Tibial artery (tissue), 4 donors: Measurements from ENCODE around the gene SOX4.
A peak's percentile ranks its signal among the peaks of the same experiment; 100 is the strongest.

Source experiments
- DNase-seq, 2 donors: peaks; one replicate each; pipeline ENCODE4 v3.0.0-alpha.2; 2019
- H3K27ac ChIP-seq, 2 donors: fragments of 200-600 bp; sonication (generic) in 1 of 2; 1 replicate in 1 of 2; 2 replicates in 1 of 2; pipeline ENCODE4 v1.5.1; 2018 to 2019; ENCODE audit warnings: mild to moderate bottlenecking in 1 of 2
- H3K27me3 ChIP-seq, 2 donors: fragments of 200-600 bp; sonication (generic) in 1 of 2; one replicate each; pipeline versions ENCODE4 v1.5.1 to v1.6.0; 2016 to 2019
- H3K36me3 ChIP-seq, 3 donors: fragments of 200-600 bp; sonication (generic) in 2 of 3; one replicate each; pipeline ENCODE4 v1.5.1; 2016 to 2019; ENCODE audit warnings: mild to moderate bottlenecking in 2 of 3
- H3K4me1 ChIP-seq, 4 donors: fragments of 200-600 bp; sonication (generic) in 2 of 4; 1 replicate in 3 of 4; 2 replicates in 1 of 4; pipeline ENCODE4 v1.5.1; 2016 to 2019
- H3K4me3 ChIP-seq, 2 donors: fragments of 200-600 bp; sonication (generic) in 1 of 2; 1 replicate in 1 of 2; 2 replicates in 1 of 2; pipeline ENCODE4 v1.5.1; 2018 to 2019; ENCODE audit warnings: mild to moderate bottlenecking in 2 of 2
- H3K9me3 ChIP-seq, 3 donors: fragments of 200-600 bp; sonication (generic) in 1 of 3; one replicate each; pipeline ENCODE4 v1.5.1; 2016 to 2019
- CTCF ChIP-seq, 2 experiments: fragments of 200-600 bp in 1 of 2; fragments of 450-650 bp in 1 of 2; IDR thresholded peaks; one replicate each; pipeline ENCODE4 v1.5.1; 2017 to 2019; ENCODE audit warnings: antibody characterized with exemption in 2 of 2, mild to moderate bottlenecking in 1 of 2, moderate library complexity in 1 of 2
- intact Hi-C: fragments of 100-400 bp; cut with DNase I; formaldehyde crosslinking; loops from one replicate; pipeline ENCODE4 v1.15.0; 2023; ENCODE audit warnings: low total_unique reads

Gene SOX4

DNA sequence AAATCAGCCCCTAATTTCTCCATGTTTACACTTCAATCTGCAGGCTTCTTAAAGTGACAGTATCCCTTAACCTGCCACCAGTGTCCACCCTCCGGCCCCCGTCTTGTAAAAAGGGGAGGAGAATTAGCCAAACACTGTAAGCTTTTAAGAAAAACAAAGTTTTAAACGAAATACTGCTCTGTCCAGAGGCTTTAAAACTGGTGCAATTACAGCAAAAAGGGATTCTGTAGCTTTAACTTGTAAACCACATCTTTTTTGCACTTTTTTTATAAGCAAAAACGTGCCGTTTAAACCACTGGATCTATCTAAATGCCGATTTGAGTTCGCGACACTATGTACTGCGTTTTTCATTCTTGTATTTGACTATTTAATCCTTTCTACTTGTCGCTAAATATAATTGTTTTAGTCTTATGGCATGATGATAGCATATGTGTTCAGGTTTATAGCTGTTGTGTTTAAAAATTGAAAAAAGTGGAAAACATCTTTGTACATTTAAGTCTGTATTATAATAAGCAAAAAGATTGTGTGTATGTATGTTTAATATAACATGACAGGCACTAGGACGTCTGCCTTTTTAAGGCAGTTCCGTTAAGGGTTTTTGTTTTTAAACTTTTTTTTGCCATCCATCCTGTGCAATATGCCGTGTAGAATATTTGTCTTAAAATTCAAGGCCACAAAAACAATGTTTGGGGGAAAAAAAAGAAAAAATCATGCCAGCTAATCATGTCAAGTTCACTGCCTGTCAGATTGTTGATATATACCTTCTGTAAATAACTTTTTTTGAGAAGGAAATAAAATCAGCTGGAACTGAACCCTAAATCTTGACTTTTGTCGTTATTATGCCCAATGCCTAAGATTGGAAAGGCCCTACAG lies 4.5 kb downstream of the SOX4 start:
- DNase-seq, result no peak
- peaks cover 0 to 17% (median 4%) of the 10 kb centered on the region in 4 donors for H3K4me1 ChIP-seq
- no peaks in the 10 kb centered on the region for H3K27me3 ChIP-seq
- TF ChIP-seq CTCF (IDR thresholded peaks at IDR 0.05), result no peak
- H3K27ac ChIP-seq, result peak overlapping the region; percentile 43 to 80
- H3K4me3 ChIP-seq, result peak overlapping the region; percentile 78 to 88
- H3K36me3 ChIP-seq, result no peaks in the 10 kb centered on the region
- H3K9me3 ChIP-seq, result no peaks in the 10 kb centered on the region
- intact Hi-C loops, result loop anchor here (5.0 to 10.0 kb wide), 2 partner anchors 67 to 549 kb away; no protein-coding TSS in a partner anchor

DNA sequence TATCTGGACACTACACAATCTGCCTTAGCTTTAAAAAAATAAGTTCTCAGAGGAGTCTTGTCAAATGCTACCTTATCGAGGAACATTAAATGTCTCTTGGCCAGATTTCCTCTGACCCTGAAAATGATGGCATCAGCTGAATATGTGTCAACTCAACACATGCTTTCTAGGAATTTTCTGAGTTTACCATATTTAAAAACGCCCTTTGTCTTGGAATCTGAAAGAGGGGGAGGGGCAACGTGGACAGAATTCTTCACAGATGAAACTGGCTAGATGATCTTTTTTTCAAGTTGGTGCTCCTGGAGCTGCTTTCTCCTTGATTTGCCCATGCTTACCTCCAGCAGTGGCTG lies 5.1 kb downstream of the SOX4 start:
- no peak overlapping the region for H3K4me3 ChIP-seq

DNA sequence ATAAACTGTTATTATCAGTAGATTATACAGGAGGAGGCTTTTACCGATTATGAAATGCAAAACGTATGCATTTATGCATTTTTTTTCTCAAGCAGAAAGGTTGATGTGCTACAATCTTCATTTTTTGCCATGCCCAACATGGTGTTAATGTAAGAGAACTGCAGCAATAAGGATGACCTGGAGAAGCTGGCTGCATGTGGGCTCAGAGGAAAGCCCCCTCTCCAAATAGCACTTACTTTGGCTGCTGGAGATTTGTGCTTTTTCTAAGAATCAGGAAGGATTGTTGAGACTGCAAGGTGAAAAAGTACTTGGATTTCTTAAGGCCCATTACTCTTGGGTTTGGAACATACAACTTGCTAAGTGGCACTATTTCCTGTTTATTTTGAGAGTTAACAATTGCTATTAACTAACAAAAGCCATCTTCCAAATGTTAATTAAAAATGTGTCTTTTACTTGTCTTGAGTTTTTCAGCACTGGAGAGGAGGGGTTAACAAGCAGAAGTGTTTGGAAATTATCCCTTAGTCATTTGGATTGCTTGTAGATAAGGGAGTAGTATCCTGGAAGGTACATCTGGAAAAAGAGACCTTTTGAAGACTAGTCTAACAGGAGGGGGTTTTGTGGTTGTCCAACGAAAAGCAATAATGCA lies 5.6 kb downstream of the SOX4 start:
- TF ChIP-seq CTCF (IDR thresholded peaks at IDR 0.05), result no peak
- no peak overlapping the region for H3K27ac ChIP-seq
- no peak for DNase-seq
- no peaks in the 10 kb centered on the region for H3K27me3 ChIP-seq
- H3K36me3 ChIP-seq, result no peaks in the 10 kb centered on the region
- H3K4me3 ChIP-seq, result no peak overlapping the region
- intact Hi-C loops, result loop anchor here (5.0 to 10.0 kb wide), 2 partner anchors 66 to 548 kb away; no protein-coding TSS in a partner anchor
- peaks cover 0 to 13% (median 4%) of the 10 kb centered on the region in 4 donors for H3K4me1 ChIP-seq
- H3K9me3 ChIP-seq, result no peaks in the 10 kb centered on the region

More for the DNA sequence above, 5.1 kb downstream of the SOX4 start:
- Histone ChIP-seq H3K4me1 (peaks cover 0 to 13% (median 4%) of the 10 kb centered on the region in 4 donors), H3K36me3 (no peaks in the 10 kb centered on the region), H3K27ac (no peak overlapping the region), H3K27me3 (no peaks in the 10 kb centered on the region), H3K9me3 (no peaks in the 10 kb centered on the region)
- intact Hi-C loops, result loop anchor here (5.0 to 10.0 kb wide), 2 partner anchors 66 to 549 kb away; no protein-coding TSS in a partner anchor
- TF ChIP-seq CTCF (IDR thresholded peaks at IDR 0.05), result no peak
- DNase-seq, result no peak

GRCh38 chr6:21601339-21601923 lies 7.9 kb downstream of the SOX4 start:
- TF ChIP-seq CTCF (IDR thresholded peaks at IDR 0.05), result no peak
- no peaks in the 10 kb centered on the region for H3K9me3 ChIP-seq
- no peaks in the 10 kb centered on the region for H3K36me3 ChIP-seq
- intact Hi-C loops, result no loop called here
- H3K27me3 ChIP-seq, result no peaks in the 10 kb centered on the region
- no peak overlapping the region for H3K4me3 ChIP-seq
- no peak for DNase-seq
- no peak overlapping the region for H3K27ac ChIP-seq
- H3K4me1 ChIP-seq, result peaks cover 0 to 13% (median 2%) of the 10 kb centered on the region in 4 donors

DNA sequence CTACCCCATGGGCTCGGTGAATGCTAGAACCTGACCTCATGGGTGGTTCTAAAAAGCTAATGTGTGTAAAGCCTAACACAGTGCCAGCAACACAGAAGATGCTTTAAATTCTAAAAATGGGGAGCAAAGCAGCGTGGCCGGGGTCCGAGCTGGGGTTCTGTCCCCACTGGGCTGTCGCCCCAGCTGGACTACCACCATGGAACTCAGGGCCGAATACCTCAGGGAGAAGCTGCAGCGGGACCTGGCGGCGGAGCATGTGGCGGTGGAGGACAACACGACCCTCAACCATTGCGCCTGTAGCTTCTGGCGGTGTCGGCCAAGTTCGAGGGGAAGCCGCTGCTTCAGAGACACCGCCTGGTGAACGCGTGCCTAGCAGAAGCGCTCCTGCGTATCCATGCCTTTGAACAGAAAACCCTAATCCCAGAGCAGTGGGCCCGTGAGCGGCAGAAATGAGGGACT lies 8.4 kb downstream of the SOX4 start:
- H3K4me1 ChIP-seq, result peaks cover 0 to 13% (median 2%) of the 10 kb centered on the region in 4 donors
- no peak overlapping the region for H3K4me3 ChIP-seq
- H3K27ac ChIP-seq, result no peak overlapping the region
- no peak for TF ChIP-seq CTCF (IDR thresholded peaks at IDR 0.05)
- no peaks in the 10 kb centered on the region for H3K36me3 ChIP-seq
- no peaks in the 10 kb centered on the region for H3K27me3 ChIP-seq
- intact Hi-C loops, result no loop called here
- no peak for DNase-seq
- H3K9me3 ChIP-seq, result no peaks in the 10 kb centered on the region
